Embryonic facial prominence (tissue), 1 donor: ENCODE results near the gene CACNB3.

Experiments
- DNase-seq: peaks from one replicate; pipeline ENCODE4 v3.0.0-alpha.2; 2016; ENCODE audit errors: extremely low spot score

Gene CACNB3

DNA sequence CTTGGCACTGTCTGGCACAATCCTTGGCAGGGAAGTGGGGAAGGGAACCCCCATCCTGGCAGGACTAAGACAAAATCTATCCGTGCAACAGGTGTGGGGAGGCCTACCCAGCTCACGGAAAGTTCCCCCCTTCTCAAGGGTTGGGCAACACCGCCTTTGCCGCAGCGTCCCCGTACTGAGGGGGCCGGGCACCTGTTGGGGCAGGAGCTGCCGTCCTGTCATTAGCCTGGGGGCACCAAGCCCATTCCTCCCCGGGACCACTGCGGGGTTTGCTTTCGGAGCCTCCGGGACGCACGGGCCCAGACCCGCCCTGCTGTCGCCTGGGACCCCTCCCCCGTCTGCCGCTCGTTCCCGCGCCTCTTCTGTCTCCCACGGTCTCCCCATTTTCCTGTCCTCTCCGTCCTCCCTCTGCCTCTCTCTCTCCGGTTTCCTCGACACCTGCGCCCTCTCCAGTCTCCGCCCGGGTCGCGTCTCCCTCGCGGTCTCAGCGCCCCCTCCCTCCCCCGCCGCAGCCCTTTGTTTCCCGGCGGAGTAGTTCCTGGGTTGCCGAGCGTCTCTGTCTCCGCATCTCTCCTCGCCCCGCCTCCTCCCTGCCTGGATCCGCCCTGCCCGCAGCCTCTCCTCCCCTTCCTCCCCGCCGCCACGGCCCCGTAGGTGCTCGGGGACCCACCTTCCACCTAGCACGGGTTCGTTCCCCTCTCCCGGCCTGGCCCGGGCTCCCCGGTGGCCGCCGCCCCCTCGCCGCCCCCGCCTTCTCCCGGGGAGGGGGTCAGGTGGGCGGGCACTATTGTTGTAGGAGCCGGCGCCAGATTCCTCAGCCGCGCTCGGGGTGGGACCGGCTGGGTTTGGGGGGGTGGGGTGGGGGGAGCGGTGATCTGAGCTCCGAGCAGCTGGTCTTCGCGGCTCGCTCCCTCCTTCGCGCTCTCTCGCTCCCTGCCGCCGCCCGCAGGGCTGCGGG lies at the start of gene CACNB3:
Gene CACNB3 (plus strand): TSS at position 624 of the 958 bp plus-strand sequence. CDS start 434 bp downstream, outside the sequence.
- DNase-seq = peak; percentile 46

DNA sequence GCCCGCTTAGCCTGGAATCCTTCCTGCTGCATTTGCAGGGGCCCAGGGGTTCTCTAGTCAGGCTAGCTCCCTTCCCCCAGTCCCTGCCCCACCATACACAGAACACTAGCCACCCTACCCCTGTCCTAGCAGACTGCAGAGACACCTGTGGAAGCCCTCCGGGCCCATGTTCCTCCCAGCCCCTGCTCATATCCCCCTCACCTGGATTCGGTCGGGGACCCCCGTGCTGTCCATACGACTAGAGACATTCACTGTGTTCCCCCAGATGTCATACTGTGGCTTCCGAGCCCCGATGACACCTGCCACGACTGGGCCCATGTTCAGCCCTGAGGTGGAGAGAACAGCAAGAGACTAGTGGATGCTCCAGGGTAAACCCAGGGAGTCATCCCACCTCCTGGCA lies 49.6 kb upstream of the CACNB3 start:
- DNase-seq = no peak

DNA sequence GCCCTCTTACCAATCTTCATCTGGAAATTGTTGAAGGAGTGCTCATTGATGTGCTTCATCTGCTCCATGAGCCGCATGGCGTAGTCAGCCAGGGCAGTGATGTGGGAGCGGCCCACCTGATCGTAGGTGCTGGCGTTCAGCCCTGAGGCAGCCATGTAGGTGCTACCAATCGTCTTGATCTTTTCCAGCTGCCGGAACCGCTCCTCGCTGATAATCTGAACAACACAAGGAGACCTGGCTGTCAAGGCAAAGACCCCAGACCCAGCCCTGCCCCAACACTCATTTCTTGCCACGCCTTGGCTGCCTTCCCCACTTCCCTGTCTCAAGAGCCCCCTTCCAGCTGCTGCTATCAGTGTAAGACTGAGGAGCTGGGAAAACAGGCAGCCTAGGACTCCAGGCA lies 47.5 kb upstream of the CACNB3 start:
- DNase-seq = no peak

DNA sequence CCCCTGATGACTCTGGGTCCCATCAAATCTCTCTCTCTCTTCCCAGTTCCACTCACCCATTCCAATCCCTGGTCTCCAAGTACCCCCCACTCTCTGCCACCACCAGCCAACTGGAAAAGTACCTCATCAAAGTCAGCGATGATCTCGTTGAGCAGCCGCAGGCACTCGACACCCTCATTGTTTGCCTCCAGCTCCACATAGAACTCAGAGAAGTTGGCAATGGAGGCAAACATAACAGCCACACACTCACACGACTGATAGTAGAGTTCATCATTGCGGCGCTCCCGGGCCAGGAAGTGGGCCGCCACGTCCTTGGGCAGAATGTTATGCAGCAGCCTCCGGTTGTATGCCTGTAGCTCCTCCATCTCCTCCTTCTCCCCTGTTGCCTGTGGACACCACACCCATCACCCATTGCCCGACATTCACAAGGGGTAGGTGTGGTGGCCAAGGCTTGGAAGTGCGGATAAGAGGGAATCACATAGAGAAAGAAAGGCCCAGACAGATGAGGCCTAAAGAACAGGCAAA lies 46.6 kb upstream of the CACNB3 start:
- DNase-seq = no peak

DNA sequence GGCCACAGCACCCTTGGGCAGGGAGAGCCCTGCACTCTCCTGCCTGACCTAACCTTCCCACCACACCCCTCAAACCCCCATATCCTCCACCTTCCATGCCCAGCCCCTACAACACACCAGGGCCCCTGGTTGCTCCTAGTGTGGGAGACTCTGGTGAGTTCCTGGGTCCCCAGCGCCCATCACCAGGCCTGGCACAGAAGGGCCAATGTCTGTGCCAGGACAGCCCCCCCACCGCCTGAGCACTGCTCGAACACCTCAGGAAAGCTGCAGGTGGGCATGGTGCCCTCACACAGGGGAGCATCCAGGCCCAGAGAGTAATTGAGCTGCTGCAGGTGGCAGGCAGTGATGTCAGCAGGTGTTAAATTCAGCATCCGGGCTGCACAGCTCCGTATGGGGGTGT lies 44.6 kb upstream of the CACNB3 start:
- DNase-seq = no peak

DNA sequence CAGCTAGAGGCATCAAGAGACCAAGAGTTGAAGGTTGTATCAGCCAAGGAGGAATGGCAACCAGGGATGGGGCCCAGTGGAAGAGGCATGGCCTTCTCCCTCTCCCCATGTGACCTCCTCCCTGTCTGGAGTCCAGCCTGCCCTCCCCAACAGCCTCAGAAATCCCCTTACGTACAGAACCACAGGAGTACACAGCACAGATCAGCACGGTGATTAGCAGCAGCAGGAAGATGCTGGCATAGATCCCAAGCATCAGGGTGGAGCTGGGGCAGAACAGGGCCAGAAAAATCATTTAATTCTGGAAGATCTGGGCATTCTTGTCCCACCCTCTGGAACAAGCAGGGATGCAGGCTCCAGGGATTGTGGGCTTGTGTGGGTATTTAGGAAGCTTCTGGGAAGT lies 43.8 kb upstream of the CACNB3 start:
- no peak for DNase-seq

DNA sequence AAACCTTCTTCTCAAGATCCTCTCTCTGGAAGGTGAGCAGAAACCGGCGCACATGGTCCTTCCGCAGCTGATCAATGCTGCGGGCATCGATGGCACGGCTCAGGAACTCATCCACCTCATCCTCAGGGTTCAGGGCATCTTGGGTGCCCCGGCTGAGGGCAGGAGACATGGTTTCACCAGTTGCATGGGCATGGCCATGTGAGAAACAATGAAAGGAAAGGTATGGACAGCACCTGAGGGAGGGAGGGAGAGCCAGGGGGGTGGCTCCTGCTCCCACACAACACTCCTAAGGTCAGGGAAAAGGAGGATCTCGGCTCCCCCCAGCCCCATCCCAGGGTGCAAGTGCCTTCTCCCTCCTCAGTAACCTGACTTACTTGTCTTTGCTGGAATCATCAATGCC lies 43.0 kb upstream of the CACNB3 start:
- no peak for DNase-seq

DNA sequence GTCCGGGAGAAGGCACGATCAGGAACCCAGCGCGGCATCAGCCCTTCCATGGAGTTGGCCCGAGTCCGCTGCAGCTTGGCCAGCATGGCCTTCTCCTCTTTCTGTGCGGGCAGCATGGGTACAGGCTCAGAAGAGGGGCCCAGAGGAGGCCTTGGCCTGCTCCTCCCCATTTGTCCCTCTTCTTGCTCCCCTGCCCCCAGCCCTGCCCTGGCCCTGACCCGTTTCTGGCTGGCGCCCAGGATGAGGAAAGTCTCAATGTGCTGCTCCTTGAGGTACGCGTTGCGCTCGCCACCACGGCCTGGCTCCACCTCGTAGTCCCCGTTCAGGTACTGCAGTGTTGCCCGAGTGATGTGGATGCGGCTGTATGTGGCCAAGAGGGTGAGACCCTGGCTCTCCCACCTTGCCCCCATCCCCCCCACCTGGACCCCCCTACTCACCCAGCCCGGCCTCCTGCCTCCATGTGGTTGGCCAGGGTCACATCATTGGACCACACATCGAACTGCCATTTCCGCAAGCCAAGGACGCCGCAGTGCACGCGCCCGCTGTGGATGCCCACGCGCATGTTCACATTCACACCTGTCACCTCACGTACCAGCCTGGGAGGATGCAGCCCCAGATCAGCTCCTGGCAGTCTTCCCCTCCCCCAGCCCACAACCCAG lies 42.2 kb upstream of the CACNB3 start:
- no peak for DNase-seq

DNA sequence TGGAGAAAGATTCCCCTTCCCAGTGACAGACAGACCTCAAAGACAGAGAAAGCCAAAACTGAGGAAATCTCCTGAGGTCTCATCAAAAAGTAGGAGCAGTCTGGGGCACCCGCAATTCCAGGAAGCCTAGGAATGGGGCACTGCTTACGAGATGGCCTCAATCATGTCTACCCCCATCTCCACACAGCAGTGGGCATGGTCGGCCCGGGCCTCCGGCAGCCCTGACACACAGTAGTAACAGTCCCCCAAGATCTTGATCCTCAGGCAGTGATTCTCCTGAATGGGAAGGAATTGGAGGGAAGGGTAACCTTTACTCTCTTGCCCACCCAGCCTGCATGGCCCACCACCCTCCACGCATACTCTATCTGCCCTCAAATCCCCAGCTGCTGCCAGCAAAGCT lies 41.3 kb upstream of the CACNB3 start:
- DNase-seq = no peak

DNA sequence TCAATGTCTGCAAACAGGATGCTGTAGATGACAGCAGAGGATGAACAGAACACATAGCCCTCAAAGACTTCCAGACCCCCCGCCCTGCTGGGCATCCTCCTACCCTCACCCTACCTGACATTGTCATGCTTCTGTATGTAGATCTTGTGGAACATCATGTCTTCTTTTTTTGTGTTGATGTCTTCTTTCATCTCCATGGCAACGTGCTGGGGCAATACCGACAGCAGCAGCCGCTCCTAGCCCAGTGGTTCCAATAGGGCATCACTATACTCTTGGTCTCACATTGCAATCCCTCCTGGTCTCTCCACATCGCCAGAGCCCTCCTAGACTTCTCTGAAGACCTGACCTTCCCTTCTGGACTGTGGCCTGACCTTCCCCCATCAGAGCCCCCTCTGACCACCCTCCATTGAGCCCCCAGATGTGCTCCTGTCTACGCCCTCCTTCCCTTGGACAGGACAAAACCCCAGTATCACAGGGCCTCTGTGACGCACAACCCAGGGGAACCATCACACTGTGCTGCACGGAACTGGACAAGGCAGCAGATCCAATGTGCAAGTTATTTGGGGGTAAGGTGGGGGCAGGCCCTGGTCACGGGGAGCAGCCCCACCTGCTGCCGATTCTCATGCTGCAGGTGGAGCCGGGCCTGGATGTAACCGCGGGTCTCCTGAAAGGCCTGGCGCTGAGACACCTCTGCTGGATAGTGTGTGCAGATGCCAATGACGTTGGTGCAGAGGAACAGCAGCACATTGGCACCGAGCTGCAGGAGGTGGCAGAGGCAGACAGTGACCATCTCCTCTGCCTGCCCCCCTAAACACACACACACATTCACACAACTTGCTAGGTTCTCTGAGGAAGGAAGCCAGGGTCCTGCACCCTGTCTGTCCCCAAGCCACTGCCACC lies 40.5 kb upstream of the CACNB3 start:
- DNase-seq = no peak

DNA sequence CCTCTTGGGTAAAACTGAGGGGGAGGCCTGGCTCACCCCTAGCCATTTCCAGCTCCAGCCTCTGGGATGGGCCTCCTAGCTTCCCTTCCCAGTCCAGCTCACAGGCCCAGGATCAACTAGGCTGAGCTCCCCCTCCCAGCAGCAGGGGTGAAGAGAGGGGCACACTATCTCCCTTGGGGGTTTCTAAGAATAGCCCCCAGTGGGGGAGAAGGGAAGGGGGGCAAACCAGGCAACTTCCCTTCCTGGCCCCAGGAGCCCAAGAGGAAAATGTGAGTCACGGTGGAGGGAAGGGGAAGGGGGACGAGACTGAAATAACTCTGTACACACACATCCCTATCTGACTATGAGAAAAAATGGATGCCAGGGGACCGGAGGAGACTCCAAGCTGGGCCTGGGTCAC lies 38.4 kb upstream of the CACNB3 start:
- DNase-seq = no peak

DNA sequence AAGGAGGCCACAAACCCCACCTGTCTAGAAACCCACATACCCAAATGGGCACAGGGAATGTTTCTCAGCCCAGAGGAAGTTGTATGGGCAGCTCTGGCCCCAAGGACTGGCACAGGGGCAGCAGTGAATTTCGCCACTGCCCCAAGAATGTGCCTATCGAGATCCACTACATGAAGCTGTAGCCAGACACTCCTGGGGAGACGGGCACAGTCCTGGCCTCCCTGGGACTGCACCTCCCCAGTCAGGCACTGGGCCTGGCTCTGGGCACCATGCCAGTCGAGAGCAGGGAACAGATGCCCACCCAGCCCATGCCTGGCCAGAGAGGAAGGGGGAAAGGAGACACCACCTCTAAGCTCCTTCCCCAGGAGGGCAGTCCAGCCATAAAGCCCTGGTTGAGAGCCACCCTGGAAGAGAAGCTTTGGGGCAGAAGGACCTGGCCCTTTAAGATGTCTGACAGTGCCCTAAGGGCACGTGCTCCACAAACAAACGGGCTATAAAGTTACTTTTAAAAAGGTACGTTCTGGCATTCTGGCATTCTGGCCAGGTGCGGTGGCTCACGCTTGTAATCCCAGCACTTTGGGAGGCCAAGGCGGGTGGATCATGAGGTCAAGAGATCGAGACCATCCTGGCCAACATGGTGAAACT lies 37.8 kb upstream of the CACNB3 start:
- DNase-seq = no peak

DNA sequence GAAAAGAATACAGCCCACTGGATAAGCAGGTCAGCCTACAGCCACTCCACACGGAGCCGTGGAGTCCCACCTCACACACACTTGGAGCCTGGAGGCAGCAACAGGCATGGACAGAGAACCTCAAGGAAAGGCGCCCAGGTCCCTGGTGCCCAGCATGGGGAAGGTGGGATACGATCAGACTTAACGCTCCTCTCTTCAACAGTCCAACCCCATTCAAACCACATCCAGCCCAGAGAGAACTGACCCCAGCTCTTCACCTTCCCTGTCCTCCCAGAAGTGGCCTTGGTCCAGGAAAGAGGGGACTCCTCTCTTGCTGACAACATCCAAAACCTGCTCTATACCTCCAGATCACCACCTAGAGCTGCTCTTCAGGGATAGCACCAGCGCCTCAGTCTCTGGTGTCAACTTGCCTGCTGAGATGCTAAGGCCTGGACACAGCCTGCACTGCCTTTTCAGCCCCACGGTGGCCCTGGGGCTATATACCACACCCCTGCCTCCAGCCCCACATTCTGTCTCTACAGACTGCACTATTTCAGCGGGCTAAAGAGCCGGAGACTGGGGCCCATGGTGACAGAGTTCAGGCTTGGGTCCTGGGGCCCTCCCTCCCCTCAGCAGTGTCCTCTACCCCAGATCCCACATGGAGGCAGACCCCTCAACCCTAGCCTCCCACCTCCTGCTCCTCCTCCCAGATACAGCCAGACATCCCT lies 36.4 kb upstream of the CACNB3 start:
- DNase-seq = no peak

DNA sequence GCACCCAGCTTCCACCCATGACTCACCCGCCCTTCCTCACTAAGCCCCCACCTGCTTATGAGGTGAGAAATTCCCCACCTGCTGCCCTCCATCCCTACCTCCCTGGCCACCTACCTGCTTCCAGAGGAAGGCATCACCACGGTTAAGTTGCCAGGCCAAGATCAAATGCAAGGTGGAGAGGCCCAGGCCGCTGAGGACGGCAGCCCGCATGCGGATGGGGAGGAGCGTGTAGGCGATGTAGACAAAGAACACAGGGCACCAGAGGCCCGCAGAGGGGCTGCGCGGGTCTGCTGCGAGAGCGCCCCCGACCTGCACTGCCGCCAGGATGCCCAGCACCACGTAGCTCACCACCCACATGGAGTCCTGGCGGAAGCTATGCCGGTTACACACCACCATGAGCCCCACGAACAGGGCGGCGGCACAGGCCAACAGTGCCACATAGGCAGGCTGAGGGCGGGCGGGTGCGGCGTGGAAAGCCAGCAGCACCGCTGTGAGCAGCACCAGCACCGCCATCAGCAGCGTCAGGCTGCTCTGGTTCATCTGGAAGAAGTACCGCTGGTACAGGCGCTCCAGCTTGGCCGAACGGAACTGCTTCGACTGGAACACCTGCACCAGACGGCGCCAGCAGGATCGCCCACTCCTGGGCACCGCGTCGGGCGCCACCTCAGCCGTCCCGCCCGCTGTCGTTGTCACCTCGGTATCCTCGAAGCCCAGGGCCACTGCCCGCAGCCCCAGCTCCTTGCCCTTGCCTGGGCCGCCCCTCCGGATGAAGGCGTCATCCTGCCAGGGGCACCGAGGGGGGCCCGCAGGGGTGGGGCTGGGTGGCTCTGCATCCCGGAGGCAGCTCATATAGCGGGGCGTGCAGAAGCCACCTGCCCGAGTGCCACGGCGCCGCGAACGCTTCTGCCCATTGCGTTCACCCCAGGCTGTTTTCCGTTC lies 35.6 kb upstream of the CACNB3 start:
- DNase-seq = no peak

DNA sequence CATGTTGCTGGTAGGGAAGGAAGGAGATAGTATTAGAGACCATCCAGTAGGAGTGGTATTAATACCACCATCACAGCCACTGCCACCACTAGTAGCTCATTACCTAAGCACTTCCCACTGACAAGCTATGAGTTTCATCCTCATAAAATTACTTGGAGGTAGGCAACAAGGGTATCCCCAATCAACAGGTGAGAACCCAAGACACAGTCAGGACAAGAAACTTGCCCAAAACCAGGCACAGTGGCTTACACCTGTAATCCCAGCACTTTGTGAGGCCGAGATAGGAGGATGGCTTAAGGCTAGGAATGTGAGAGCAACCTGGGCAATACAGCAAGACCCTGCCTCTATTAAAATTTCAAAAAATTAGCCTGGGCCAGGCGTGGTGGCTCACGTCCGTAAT lies 34.9 kb upstream of the CACNB3 start:
- DNase-seq = no peak

DNA sequence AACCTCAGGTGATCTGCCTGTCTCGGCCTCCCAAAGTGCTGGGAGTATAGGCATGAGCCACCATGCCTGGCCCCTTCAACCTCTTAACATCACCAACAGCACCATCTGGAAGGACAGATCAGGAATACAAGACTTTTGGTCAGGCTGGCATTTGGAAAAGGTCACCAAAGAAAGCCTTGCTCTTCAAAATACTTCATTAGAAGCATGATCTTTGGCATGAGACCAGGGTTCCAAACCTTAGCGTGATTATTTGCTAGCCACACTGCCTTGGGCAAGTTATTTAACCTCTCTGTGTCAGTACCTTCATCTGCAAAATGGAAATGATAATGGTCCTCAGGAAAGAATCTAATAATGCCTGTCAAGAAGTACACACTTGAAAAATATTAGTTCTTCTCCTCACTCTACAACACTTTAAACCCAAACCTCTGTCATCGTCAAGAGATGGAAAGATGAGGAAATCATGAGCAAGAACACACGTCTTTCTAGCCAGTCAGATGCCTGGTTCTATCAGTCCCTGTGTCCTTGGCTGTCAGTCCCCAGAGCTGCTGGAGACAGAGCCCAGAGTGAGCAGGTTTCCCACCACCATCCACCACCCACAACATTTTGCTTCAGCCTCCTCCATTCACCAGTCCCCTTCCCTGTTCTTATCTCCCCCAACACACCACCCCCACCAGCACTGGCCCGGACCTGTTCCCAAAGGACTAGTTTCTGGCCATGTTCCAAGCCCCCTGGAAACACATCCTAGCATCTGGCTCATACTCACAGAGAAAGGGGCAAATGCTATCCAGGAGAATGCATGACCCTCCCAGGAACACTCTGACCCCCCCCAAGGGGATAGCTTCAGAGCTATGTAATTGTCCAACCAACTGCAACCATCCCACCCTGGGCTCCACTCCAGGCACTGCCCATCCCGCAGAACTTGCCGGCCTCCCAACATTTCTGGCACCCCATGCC lies 31.4 kb upstream of the CACNB3 start:
- no peak for DNase-seq

DNA sequence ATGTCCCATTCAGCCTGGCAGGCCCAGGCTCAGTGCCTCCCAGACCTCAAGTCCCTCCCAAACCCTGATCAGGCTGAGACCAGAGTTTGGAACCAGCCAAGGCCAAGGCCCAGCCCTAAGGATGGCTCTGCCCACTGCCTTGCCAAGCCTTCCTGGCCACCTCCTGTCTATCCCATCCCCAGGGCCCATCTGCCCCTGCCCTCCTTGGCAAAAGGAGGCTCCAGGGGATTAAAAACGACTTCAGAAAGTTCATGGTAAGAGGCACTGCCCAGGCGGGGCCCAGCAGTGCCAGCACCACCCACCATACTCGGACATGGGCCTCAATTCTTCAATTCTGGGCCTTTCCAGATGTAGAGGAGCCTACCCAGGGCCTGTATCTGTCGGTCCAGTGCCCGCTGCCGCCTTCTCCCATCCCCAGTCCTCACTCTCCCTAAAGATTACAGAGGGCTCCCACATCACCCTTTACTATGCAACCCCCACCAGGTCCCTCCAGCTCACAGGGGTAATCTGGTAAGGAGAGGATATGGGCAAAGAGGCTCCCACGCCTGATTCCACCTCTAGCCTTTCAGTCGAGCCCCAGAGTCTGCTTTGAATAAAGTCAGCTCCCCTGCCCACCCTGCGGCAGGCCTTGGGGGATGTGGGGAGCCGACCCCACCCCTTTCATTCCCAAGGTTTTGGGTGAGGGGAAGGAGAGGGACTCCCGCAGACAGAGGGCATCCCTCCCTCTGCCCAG lies 30.3 kb upstream of the CACNB3 start:
- no peak for DNase-seq

DNA sequence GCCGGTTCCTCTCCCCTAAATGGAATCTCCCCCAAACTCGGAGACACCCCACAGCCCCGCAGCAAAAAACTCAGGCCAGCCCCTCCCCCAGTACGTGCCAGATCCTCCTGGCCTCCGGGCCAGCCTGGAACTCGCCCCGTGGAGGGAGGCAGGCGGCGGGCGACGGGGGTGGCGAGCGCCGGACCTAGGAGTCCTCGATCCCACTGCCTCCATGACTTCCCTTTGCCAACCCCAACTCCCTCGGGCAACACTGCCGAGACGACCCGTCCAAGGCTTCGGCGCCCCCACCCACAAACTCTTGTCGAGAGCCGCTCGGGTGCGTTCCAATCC lies 29.8 kb upstream of the CACNB3 start:
- DNase-seq = no peak
